GM19351 (cell line): ENCODE results near the gene GLYATL3.
"Not testable (repeated sequence)": the region's sequence is repeated elsewhere in the genome, so short reads cannot be mapped to it uniquely, and the experiment has no call there.

Experiments
- ATAC-seq: cut with Tn5 transposase; IDR thresholded peaks from one replicate; pipeline ENCODE4 v1.9.1; 2021; ENCODE audit warnings: mild to moderate bottlenecking, moderate library complexity; ENCODE audit not compliant: unreplicated experiment

The GLYATL3 gene

DNA sequence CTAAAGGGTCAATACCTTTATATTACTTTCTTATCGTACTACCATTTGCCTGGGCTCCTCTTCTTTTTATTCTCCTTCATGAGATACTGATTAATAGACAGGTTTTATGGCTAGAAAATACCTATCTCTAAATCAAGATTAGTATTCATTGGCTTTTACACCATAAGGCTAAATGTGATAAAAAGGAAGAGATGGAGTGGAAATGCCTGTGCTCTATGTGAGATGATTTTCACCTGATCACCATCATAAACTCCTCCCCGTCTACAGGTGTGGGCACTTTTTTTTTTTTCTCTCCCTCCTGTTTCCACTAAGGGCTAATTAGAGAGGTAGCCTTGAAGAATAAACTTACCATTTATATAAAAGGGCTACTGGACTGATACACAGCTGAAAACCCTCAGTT, at the start of gene GLYATL3:
Gene GLYATL3, plus strand, starts transcription at position 301 of the 400 bp plus-strand sequence. CDS start 12,068 bp downstream, outside the sequence.
- ATAC-seq: no peak

GRCh38 chr6:49453221-49453620, 46.5 kb upstream of the GLYATL3 start:
- ATAC-seq: no peak

DNA sequence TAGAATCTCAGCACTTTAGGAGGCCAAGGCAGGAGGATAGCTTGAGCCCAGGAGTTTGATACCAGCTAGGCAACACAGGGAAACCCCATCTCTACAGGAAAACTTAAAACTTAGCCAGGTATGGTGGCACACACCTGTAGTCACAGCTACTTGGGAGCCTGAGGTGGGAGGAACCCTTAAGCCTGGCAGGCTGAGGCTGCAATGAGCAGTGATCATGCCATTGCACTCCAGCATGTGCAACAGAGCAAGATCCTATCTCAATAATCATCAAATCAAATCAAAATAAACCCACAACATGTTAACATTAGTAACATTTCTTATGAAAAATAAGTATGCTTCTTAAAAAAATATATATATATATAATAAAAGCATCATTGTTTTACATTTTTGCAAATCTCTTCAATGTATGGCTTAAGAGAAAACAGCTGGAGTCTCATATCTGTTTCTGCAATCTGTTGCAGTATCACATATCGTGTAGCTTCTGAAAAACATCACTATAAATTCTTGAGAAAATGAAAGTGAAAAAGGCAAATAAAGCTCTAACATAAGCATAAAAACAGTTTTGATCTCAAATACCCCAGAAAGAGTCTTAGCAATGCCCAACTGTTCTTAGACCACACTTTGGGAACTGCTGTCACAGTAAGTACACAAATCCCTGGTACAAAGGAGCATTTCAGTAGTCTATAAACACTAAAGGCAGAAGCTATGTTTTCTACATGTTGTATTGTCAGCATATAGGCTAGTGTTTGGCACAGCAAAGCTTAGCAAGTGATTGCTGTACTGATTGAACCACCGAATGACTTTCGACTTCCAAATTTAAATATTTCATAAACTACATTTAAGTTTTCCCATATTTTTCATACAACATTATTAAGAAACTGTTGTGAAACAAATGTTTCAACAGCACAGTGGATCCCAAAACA, 44.7 kb upstream of the GLYATL3 start:
- peak; percentile 75 for ATAC-seq

DNA sequence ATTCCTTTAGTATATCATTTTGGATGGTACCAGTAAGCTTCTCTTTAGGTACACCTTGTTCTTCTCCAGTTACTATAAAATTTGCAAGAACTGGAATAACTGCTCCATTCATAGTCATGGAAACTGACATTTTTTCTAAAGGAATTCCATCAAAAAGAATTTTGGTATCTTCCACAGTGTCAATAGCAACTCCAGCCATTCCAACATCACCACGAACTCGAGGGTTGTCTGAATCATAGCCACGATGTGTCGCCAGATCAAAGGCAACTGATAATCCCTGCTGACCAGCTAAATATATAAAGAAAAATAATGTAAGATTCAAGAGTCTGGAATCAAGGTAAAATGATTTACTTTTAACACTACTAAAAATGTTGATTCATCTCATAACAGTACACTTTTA, 42.0 kb upstream of the GLYATL3 start:
- no peak for ATAC-seq

GRCh38 chr6:49462071-49462470, 37.7 kb upstream of the GLYATL3 start:
- ATAC-seq: no peak

DNA sequence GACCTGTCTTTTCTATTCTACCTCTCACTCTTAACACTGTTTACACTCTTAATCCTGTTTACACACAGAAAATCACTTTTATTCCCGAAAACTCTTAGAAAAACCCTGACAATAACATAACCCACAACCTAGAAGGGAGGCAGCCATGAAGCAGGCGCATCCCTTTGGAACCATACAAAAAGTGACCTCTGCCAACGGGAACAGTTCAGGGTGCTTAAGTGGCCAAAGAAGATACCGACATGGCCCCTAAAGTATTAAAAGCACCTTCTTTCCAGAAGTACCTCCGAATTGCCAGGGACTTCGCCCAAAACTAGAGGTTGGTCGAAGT, 37.2 kb upstream of the GLYATL3 start:
- ATAC-seq: peak; percentile 4

DNA sequence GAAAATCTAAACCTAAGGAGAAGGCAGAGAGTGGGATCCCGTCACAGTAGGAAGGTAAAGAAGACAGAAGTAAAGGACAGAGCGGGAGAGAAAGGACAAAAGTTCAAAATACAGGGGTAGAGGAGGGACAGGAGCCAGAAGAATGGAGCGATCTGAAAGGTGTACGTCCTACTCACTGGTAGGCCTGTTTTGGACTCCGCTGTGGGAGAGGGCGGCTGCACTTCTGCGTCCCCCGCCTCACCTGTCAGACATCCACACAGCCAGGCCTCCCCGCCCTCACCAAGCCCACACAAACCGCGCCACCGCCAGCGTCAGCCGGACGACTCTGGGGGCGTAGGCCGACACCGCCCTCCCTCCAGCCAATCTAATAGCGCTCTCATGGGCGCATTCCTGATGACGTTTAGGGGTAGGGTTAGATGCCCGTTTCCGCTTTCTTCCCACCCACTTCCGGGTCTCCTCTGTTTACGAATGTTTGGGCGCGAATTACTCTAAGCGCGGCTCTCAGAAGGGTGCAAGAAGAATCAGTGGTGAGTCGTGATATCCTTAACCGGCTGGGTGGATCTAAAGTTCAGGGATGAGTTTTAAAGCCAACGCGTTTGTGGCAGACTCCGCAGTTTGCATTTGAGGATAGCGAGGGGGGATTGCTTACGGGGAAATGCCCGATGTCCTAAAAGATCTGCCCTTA, 36.7 kb upstream of the GLYATL3 start, which contains the start of the genes CENPQ and MMUT:
Gene CENPQ, plus strand, starts transcription at position 444 of the 685 bp plus-strand sequence. CDS start 6,807 bp downstream, outside the sequence.
Gene MMUT, minus strand, starts transcription at position 327 of the 685 bp plus-strand sequence. CDS start 3,787 bp downstream, outside the sequence.
- ATAC-seq: peak; percentile 96

DNA sequence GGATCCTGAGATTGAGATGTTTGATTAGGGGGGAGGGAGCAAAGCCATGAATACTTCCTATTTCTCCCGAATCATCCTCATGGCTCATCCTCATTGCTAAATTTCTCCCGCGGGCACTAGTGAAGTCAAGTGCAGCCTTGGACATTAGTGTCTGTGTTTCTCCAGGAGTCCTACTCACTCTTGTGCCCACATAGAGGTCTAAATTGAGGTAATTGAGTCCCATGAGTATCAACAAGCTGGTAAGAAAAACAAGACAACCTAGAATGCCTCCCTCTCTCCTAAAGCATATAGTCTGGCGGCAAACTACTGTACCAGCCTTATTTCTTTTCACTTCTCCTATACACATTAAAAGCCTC, 36.1 kb upstream of the GLYATL3 start:
- peak; percentile 3 for ATAC-seq

DNA sequence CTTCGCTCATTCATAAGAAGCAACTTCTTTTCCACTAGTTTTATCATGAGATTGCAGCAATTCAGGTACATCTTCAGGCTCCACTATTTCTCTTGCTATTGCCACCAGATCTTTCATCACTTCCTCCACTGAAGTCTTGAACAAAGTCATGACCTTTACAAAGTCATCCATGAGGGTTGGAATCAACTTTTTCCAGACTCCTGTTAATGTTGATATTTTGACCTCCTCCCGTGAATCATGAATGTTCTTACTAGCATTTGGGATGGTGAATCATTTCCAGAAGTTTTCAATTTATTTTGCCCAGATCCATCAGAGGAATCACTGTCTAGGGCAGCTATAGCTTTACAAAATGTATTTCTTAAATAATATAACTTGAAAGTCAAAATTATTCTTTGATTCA, 35.0 kb upstream of the GLYATL3 start:
- ATAC-seq: no peak

GRCh38 chr6:49468042-49468441, 31.7 kb upstream of the GLYATL3 start:
- ATAC-seq: no peak

- not testable (repeated sequence) for ATAC-seq
These were observed 23.2 kb upstream of the GLYATL3 start for GRCh38 chr6:49476564-49476963.

DNA sequence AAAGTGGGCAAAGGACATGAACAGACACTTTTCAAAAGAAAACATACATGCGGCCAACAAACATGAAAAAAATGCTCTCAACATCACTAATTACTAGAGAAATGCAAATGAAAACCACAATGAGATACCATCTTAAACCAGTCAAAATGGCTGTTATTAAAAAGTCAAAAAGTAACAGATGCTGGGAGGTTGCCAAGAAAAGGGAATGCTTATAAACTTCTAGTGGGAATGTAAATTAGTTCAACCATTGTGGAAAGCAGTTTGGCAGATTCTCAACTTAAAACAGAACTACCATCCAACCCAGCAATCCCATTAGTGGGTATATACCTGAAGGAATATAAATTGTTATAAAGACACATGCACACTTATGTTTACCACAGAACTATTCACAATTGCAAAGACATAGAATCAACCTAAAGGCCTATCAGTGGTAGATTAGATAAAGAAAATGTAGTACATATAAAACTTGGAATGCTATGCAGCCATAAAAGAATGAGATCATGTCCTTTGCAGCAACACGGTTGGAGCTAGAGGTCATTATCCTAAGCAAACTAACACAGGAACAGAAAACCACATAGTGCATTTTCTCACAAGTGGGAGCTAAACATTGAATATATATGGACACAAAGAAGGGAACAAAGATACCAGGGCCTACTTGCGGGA, 20.3 kb upstream of the GLYATL3 start:
- no peak for ATAC-seq

GRCh38 chr6:49481846-49482245, 17.9 kb upstream of the GLYATL3 start:
- not testable (repeated sequence) for ATAC-seq

DNA sequence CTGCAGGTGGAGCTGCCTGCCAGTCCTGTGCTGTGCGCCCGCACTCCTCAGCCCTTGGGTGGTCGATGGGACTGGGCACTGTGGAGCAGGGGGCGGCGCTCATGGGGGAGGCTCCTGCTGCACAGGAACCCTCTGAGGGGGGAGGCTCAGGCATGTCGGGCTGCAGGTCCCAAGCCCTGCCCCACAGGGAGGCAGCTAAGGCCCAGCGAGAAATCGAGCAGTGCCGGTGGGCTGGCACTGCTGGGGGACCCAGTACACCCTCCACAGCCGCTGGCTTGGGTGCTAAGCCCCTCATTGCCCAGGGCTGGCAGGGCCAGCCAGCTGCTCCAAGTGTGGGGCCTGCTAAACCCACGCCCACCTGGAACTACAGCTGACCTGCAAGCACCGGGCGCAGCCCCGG, 16.3 kb upstream of the GLYATL3 start:
- ATAC-seq: not testable (repeated sequence)

- no peak for ATAC-seq
These were observed 9.1 kb upstream of the GLYATL3 start for GRCh38 chr6:49490633-49491032.

- no peak for ATAC-seq
These were observed 2.4 kb upstream of the GLYATL3 start for GRCh38 chr6:49497304-49497703.

DNA sequence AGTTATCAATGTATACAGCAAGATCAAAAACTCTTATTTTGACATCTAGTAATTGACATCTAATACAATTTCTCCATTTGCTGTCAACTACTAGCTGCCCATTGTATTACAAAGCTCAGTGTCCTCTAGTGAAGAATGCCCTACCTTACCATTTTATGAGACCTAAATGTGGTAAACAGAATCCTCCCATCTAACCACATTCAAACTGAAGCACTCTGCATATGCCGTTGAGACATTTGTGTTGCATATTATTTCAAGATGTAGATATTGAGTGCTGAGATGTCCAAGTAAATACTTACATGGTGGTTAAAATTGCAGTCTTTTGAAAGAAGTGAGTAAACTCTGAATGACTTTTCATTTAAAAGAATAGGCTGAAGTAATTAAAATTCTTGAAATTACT, 597 bp upstream of the GLYATL3 start:
- no peak for ATAC-seq

DNA sequence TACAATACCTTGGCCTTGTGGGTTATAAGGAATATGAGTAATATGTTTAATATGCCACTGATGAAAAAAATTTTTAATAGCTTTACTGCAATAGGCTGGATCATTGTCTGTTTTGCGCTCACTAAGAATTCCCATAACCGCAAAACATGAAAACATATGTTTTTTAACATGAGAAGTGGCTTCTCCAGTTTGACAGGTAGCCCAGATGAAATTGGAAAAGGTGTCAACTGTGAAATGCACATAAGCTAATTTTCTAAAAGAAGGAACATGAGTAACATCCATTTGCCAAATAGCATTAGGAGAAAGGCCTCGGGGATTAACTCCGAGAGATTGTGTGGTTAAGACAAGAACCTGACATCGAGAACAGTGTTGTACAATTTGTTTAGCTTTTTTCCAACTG, 4.9 kb downstream of the GLYATL3 start:
- no peak for ATAC-seq

DNA sequence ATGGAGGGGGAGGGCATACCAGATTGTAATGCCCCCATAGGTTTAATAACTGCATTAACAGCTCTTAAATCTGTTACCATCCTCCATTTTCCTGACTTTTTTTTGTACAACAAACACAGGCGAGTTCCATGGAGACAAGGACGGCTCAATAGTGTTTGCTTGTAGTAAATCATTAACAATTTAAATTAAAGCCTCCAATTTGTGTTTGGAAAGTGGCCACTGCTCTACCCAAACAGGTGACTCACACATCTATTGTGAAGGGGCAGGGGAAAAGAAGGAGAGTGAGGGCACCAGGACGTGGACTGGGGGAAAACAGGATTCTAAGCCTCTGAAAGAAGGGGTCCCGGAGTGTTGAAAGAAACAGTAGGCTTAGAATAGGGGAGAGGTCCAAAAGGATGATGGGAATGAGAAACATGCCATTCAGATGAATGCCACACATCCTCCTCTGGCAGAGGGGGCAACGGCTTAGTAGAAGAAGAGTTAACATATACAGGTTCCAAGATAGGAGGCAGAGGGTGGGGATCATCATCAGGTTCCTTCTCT, 6.9 kb downstream of the GLYATL3 start:
- no peak for ATAC-seq

- ATAC-seq: no peak
These were observed 9.6 kb downstream of the GLYATL3 start for GRCh38 chr6:49509342-49509741.
